GM19240 (cell line): Measurements from ENCODE around the gene GRM5.
A peak's percentile ranks its signal among the peaks of the same experiment; 100 is the strongest.
"Not testable (repeated sequence)": the region's sequence is repeated elsewhere in the genome, so short reads cannot be mapped to it uniquely, and the experiment has no call there.

Experiments
- DNase-seq: peaks from one replicate; pipeline ENCODE4 v3.0.0; 2011; ENCODE audit warnings: low spot score; ENCODE audit not compliant: insufficient read length

GRM5 gene

GRCh38 chr11:88543902-88544655 is 521.7 kb downstream of the GRM5 start:
- DNase-seq: peak; percentile 38

GRCh38 chr11:88541006-88541405 is 524.8 kb downstream of the GRM5 start:
- DNase-seq: no peak

GRCh38 chr11:88538098-88538497 is 527.7 kb downstream of the GRM5 start:
- DNase-seq: no peak

- no peak for DNase-seq
Observed at GRCh38 chr11:88537613-88538012, 528.2 kb downstream of the GRM5 start.

GRCh38 chr11:88536616-88537265 is 529.0 kb downstream of the GRM5 start:
- no peak for DNase-seq

GRCh38 chr11:88535916-88536547 is 529.8 kb downstream of the GRM5 start:
- DNase-seq: no peak

- DNase-seq: no peak
Observed at GRCh38 chr11:88535266-88535665, 530.5 kb downstream of the GRM5 start.

GRCh38 chr11:88534706-88535105 is 531.1 kb downstream of the GRM5 start:
- DNase-seq: not testable (repeated sequence)

GRCh38 chr11:88534185-88534584 is 531.6 kb downstream of the GRM5 start:
- no peak for DNase-seq

GRCh38 chr11:88533001-88533400 is 532.8 kb downstream of the GRM5 start:
- DNase-seq: no peak

GRCh38 chr11:88531831-88532230 is 534.0 kb downstream of the GRM5 start:
- no peak for DNase-seq

- DNase-seq: no peak
Observed at GRCh38 chr11:88529426-88529825, 536.4 kb downstream of the GRM5 start.

GRCh38 chr11:88523386-88524071 is 542.3 kb downstream of the GRM5 start:
- no peak for DNase-seq

GRCh38 chr11:88522624-88523385 is 543.0 kb downstream of the GRM5 start:
- no peak for DNase-seq

GRCh38 chr11:88521799-88522201 is 544.0 kb downstream of the GRM5 start:
- no peak for DNase-seq

- DNase-seq: no peak
Observed at GRCh38 chr11:88521399-88521798, 544.4 kb downstream of the GRM5 start.

- no peak for DNase-seq
Observed at GRCh38 chr11:88520391-88520790, 545.4 kb downstream of the GRM5 start.

GRCh38 chr11:88515002-88515401 is 550.8 kb downstream of the GRM5 start:
- no peak for DNase-seq

GRCh38 chr11:88511006-88511405 is 554.8 kb downstream of the GRM5 start:
- no peak for DNase-seq

GRCh38 chr11:88508759-88509581 is 556.8 kb downstream of the GRM5 start:
- DNase-seq: no peak
